Measurements from ENCODE around the gene ACER3. TPM values are rescaled to one million over a fixed set of nuclear protein-coding genes. Genes with fewer than 3 reads are reported as not detected.
"Not testable (repeated sequence)": the region's sequence is repeated elsewhere in the genome, so short reads cannot be mapped to it uniquely, and the experiment has no call there.

The ACER3 gene
- total RNA-seq, 1 donor from 2014 or later = 17.3 TPM

- H3K79me2 ChIP-seq (ENCODE audit: insufficient read depth, low read length) = no peaks in the 10 kb centered on the region
- H3K4me3 Mint-ChIP-seq (ENCODE audit: unreplicated experiment) = no peak overlapping the region
- H3K36me3 ChIP-seq (ENCODE audit: insufficient read depth, low read length) = no peaks in the 10 kb centered on the region
- H3K27me3 Mint-ChIP-seq (ENCODE audit: low read depth, unreplicated experiment) = no peaks in the 10 kb centered on the region
- no peak overlapping the region for H3K9ac ChIP-seq (ENCODE audit: low read length)
- no peak for TF ChIP-seq EZH2 (IDR thresholded peaks at IDR 0.05; ENCODE audit: insufficient read depth, low read length)
- TF ChIP-seq CTCF (IDR thresholded peaks at IDR 0.05; ENCODE audit: insufficient read depth, low read depth, low read length) = no peak
- no peak overlapping the region for H3K4me3 ChIP-seq (ENCODE audit: insufficient read depth, low read depth, low read length)
- no peaks in the 10 kb centered on the region for H3K4me1 ChIP-seq (ENCODE audit: insufficient read depth, low read length)
- peaks cover 5% of the 10 kb centered on the region for H3K27me3 ChIP-seq (ENCODE audit: insufficient read depth, low read length)
- DNase-seq (ENCODE audit: low read depth) (no peak), FAIRE-seq (no peak)
- H3K4me2 ChIP-seq (ENCODE audit: low read length) = no peak overlapping the region
- no peaks in the 10 kb centered on the region for H3K4me1 Mint-ChIP-seq (ENCODE audit: low read depth, unreplicated experiment)
- H3K9me3 Mint-ChIP-seq (ENCODE audit: unreplicated experiment) = no peaks in the 10 kb centered on the region
- no peaks in the 10 kb centered on the region for H3K36me3 Mint-ChIP-seq (ENCODE audit: low read depth, unreplicated experiment)
- no peak overlapping the region for H3K27ac ChIP-seq (ENCODE audit: low read depth, low read length)
- no peaks in the 10 kb centered on the region for H4K20me1 ChIP-seq (ENCODE audit: insufficient read depth, low read length)
- no peak overlapping the region for H3K27ac Mint-ChIP-seq (ENCODE audit: unreplicated experiment)
- no peaks in the 10 kb centered on the region for H3K9me3 ChIP-seq (ENCODE audit: insufficient read depth, low read depth, low read length)
- no peak overlapping the region for H2AFZ ChIP-seq (ENCODE audit: low read depth, low read length)
Measured at GRCh38 chr11:76854709-76855108, 6.0 kb upstream of the ACER3 start.

DNA sequence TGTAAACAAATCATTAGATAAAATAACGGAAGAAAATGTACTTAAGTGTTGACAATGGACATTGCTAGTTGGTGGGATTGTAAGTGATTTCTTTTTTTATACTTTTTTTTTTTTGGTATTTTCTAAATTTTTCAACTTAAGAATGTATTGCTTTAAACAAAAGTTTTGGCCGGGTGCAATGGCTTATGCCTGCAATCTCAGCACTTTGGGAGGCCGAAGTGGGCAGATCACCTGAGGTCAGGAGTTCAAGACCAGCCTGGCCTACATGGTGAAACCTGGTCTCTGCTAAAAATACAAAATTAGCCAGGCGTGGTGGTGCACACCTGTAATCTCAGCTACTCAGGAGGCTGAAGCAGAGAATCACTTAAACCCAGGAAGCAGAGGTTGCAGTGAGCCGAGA lies 5.0 kb upstream of the ACER3 start:
- not testable (repeated sequence) for FAIRE-seq; H3K4me1 Mint-ChIP-seq (ENCODE audit: low read depth, unreplicated experiment); DNase-seq (ENCODE audit: low read depth); H3K27ac ChIP-seq (ENCODE audit: low read depth, low read length); H3K9me3 ChIP-seq (ENCODE audit: insufficient read depth, low read depth, low read length); H3K27ac Mint-ChIP-seq (ENCODE audit: unreplicated experiment); H4K20me1 ChIP-seq (ENCODE audit: insufficient read depth, low read length); H3K36me3 Mint-ChIP-seq (ENCODE audit: low read depth, unreplicated experiment); H3K4me2 ChIP-seq (ENCODE audit: low read length); H3K4me3 ChIP-seq (ENCODE audit: insufficient read depth, low read depth, low read length); H3K9ac ChIP-seq (ENCODE audit: low read length); H3K27me3 Mint-ChIP-seq (ENCODE audit: low read depth, unreplicated experiment); H3K79me2 ChIP-seq (ENCODE audit: insufficient read depth, low read length); H3K4me1 ChIP-seq (ENCODE audit: insufficient read depth, low read length); H3K9me3 Mint-ChIP-seq (ENCODE audit: unreplicated experiment); H3K4me3 Mint-ChIP-seq (ENCODE audit: unreplicated experiment); H2AFZ ChIP-seq (ENCODE audit: low read depth, low read length); H3K27me3 ChIP-seq (ENCODE audit: insufficient read depth, low read length); H3K36me3 ChIP-seq (ENCODE audit: insufficient read depth, low read length)

- H3K36me3 Mint-ChIP-seq (ENCODE audit: low read depth, unreplicated experiment) = no peaks in the 10 kb centered on the region
- no peak for DNase-seq (ENCODE audit: low read depth)
- H3K36me3 ChIP-seq (ENCODE audit: insufficient read depth, low read length) = no peaks in the 10 kb centered on the region
Measured at GRCh38 chr11:76856106-76856505, 4.6 kb upstream of the ACER3 start.

More at GRCh38 chr11:76856106-76856505, 4.6 kb upstream of the ACER3 start:
- H3K9me3 Mint-ChIP-seq (ENCODE audit: unreplicated experiment) = no peaks in the 10 kb centered on the region
- no peaks in the 10 kb centered on the region for H4K20me1 ChIP-seq (ENCODE audit: insufficient read depth, low read length)
- no peaks in the 10 kb centered on the region for H3K9me3 ChIP-seq (ENCODE audit: insufficient read depth, low read depth, low read length)
- no peak overlapping the region for H3K4me3 Mint-ChIP-seq (ENCODE audit: unreplicated experiment)
- H3K4me3 ChIP-seq (ENCODE audit: insufficient read depth, low read depth, low read length) = no peak overlapping the region
- no peaks in the 10 kb centered on the region for H3K27me3 Mint-ChIP-seq (ENCODE audit: low read depth, unreplicated experiment)
- no peak overlapping the region for H2AFZ ChIP-seq (ENCODE audit: low read depth, low read length)
- H3K79me2 ChIP-seq (ENCODE audit: insufficient read depth, low read length) = no peaks in the 10 kb centered on the region
- no peak overlapping the region for H3K27ac ChIP-seq (ENCODE audit: low read depth, low read length)
- H3K9ac ChIP-seq (ENCODE audit: low read length) = no peak overlapping the region
- no peak overlapping the region for H3K27ac Mint-ChIP-seq (ENCODE audit: unreplicated experiment)
- no peaks in the 10 kb centered on the region for H3K27me3 ChIP-seq (ENCODE audit: insufficient read depth, low read length)
- H3K4me2 ChIP-seq (ENCODE audit: low read length) = no peak overlapping the region
- TF ChIP-seq EZH2 (IDR thresholded peaks at IDR 0.05; ENCODE audit: insufficient read depth, low read length) (no peak), CTCF (IDR thresholded peaks at IDR 0.05; ENCODE audit: insufficient read depth, low read depth, low read length) (no peak)
- no peak for FAIRE-seq
- no peaks in the 10 kb centered on the region for H3K4me1 Mint-ChIP-seq (ENCODE audit: low read depth, unreplicated experiment)
- H3K4me1 ChIP-seq (ENCODE audit: insufficient read depth, low read length) = peaks cover 5% of the 10 kb centered on the region

Data from astrocyte (in vitro differentiated cells and primary cell).